Measurements from ENCODE around the gene FHOD3.

FHOD3 gene

DNA sequence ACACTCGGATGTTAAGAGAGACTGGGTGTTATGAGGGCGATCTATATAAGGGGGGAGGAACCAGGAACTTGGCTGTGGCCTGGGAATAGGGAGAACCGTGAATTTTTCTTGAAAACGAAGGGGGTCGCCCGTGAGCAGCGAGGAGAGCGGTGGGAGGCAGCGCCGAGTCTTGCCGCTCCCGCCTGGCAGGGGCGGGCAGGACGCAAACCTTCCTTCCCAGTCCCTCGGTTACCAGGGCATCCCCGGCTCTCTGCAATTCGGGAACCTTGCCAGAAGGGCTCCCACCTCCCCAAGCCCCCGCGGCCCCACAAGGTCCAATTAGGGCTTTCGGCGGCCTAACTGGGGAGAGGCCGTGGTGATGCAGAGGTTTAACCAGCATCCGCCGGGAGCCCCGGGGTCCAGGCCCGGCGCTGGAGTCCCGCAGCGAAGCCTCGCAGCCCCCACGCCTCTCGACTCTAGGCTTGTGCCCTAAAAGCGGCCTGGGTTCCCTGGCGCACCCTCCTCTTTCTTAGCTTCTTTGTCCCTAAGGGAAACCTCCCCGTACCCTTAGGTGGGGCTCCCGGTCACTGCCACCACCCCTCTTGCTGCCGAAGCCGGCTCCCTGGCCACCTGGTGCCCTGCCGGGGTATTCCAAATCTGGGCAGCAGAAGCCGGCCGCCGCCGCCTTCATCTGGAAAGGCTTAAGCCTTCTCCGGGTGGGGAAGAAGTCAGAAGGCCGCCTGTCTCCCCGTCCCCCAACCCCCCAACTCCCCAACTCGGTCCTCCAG lies 680 bp upstream of the FHOD3 start:
- no peak for DNase-seq

DNA sequence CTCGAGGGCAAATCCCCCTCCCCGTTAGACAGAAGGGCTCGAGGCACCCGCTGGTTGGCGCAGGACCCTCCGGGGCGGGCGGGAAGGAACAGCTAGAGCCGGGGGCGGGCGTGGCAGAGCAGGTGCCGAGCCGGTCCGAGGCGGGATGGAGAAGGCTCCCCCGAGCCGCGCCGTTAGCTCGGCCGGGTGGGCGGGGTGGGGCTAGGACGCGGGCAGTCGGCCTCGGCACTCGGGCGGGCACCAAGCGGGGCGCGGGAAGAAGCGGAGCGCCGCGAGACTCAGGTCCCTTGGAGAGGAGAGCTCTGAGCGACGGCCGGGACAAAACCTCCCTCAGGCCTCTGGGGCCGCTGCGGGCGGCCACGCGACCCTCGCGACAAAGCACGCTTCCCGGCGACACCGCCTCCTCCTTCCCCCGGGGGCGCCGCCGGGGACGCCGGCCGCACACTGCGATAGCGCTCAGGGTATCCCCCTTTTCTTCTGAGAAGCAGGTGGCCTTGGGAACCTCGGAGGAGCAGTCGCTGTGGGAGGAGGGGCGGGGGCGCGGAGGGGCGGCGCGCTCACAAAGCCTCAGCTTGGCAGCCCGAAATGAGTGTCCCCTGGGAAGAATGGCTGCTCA lies 721 bp downstream of the FHOD3 start:
- DNase-seq = no peak

DNA sequence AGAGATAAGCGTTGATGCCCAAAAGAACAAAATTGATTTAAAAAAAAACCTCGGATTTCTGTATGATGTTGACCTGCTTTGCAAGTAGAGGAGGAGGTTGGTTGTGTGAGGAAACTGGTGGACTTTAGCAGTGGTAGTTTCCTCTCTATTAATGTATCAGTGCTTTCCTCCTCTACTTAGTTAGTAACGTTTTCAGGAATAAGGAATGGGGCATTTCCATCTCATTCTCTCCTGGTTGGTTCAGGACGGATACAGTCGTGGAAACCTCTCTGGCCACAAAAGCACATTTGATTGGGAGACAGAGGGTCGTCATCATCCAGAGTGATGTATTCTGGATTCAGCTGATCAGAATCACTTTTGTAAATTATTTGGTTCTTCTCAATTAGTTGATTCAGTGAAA lies 1.5 kb downstream of the FHOD3 start:
- no peak for DNase-seq

DNA sequence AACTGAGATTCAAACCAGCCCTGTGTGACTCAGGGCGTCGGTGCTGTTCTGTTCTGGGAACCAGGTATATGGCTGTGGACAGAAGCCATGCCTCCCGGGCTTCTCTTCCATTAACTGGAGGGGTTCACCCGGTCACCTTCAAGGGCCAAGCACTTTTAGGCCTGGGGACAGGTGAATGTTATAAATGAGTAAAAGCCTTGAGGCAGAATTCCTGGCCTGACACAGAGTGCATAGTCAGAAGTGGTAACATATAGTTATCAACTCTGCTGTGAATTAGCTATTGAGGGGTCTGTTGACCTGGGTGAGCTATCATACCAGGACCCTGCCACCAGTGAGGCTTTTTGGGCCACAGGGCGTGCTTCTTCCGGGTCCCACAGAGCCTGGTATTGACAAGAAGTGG lies 2.7 kb downstream of the FHOD3 start:
- DNase-seq = no peak

DNA sequence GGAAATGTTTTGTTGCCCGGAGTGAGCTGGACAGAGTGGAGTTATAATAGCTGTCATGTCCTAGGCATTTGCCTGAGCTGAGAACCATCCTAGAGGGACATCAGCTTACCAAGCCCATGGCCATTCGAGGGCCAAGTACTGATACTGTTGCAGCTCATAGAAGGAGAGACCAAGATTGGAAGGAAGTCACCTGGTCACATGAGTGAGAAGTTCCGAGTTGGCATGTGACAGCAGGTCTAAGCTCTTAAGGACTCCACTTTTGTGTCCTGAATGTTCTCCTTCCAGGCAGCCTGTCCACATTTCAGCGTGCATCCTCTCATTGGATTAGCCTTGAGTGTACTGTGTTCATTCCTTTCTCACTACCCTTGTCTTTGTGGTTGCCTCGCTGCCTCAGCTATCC lies 4.4 kb downstream of the FHOD3 start:
- no peak for DNase-seq

DNA sequence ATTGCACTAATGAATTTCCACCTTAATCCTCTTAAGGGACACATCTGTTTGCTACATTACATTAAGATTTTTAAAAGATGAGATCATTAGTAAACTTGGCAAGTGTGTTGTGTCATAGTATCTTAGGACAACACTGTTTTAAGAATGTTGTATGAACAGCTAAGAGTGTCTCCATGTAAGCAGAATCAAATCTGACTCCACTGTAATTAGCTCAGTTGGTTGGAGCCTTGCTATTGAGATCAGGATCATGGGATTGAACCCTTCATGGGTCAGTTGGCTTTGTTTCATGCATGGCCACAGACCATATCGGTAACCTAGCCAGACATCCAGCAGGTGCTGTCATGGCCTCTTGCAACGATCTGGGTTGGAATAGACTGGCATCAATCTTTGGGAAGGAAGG lies 5.2 kb downstream of the FHOD3 start:
- DNase-seq = no peak

DNA sequence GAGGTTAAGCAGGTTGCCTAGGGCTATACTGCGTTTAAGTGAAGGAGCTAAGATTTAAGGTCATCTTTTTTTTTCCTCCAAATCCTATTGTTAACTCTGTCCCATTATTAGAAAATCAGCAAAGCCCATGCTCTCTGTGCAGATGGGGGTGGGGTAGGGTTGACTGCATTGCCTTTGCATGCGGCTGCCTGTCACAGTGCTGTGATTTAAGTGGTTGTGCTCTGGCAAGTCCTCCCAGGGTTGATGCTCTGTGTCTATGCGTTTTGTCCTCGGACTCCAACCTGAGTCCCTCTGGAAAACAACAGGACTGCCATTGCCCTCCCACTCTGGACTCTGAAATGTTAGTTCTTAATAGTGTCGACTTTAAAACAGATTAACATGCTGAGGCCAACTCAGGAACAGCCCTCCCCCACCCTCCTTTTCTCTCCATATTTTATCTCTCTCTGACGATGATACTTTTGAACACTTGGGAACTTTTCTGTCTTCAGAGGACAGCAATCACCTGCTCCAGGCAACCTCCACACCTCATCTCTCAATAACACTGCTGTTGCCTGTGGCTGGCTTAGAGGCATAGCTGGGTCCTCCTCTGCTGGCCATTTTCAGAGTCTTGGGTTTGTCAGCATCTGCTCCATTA lies 5.8 kb downstream of the FHOD3 start:
- DNase-seq = no peak

DNA sequence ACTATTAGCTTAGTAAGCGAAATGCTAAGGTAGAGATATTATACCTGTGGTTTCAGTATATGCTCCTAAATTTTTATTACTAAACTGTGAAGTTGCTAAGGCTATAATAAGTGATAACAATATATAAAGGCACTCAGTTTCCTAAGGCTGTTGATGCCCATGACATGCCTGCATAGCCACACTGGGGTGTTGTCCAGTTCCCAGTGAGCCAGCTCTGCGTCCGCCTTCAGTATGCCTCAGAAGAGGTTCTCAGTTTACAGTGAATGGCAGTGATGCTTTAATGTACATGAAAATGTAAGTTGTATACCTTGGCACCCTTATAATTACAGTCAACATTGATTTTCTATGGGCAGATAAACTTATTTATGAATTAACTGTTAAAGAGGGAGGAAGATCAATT lies 7.2 kb downstream of the FHOD3 start:
- DNase-seq = no peak

DNA sequence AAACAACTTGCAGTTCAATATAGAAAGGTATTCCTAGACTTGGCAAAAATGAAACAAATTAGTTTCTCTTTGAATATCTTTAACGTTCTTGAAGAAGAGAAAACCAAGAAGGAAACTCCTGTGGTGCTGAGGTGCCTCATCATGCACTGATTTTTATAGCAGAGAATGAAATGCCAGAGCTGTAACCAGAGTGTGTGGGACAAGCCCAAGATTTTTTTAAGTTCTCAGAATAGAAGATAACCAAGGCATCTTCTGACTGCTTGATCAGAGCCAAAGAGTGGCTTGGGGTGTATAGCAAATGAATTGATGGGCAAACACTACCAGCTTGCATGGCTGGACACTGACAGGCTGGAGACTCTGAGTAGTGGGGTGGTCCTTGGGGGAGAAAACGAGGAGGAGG lies 7.9 kb downstream of the FHOD3 start:
- DNase-seq = no peak

DNA sequence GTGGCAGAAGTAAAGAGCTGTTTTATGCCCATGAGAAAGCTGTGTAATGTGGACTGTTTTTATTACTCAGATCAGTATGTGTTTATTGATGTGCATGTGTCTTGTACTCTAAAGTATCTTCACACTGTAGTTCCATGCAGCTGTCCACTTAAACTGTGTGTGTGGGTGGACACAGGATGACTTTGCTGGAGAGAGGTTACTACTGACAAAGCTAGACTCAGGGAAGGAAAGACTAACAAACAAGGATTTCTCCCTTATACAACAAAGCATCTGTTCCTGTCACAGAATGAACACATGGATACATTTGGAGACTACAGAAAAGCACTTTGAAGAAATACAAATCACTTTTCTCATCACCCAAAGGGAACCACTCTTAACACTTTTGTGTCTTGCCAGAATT lies 10.0 kb downstream of the FHOD3 start:
- DNase-seq = no peak

DNA sequence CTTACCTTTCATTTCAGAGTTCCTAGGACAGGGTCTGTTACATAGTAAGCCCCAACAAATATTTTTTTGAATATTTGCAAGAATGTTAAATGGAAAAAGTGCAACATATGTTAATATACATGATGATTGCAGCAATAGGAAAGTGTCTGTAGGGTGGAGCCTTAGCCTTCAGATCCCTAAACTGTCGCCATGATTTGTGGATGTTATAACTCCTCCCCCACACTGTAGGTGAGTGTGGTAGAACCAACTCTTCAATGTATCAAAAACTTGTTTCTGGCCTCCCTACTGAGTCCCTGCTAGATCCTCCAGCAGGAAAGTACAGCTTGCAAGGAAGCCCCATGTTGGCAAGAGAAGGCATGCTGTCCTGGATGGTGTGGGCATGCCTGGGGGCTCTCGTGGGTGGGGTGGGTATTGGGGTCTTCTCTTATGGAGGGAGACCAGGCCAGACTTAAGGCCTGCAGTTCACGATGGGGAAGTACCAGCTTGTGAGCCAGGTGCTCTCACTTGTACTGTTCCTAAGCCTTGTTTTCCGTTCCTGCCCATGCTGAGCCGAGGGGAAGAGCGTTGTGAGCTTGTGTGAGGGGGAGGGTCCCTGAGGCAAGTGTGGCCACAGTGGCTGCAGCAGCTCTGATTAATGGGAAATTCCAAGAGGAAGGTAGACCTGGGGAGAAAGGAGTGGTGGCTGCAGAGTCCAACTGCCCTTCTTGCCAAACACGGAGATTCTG lies 11.4 kb downstream of the FHOD3 start:
- DNase-seq = no peak

DNA sequence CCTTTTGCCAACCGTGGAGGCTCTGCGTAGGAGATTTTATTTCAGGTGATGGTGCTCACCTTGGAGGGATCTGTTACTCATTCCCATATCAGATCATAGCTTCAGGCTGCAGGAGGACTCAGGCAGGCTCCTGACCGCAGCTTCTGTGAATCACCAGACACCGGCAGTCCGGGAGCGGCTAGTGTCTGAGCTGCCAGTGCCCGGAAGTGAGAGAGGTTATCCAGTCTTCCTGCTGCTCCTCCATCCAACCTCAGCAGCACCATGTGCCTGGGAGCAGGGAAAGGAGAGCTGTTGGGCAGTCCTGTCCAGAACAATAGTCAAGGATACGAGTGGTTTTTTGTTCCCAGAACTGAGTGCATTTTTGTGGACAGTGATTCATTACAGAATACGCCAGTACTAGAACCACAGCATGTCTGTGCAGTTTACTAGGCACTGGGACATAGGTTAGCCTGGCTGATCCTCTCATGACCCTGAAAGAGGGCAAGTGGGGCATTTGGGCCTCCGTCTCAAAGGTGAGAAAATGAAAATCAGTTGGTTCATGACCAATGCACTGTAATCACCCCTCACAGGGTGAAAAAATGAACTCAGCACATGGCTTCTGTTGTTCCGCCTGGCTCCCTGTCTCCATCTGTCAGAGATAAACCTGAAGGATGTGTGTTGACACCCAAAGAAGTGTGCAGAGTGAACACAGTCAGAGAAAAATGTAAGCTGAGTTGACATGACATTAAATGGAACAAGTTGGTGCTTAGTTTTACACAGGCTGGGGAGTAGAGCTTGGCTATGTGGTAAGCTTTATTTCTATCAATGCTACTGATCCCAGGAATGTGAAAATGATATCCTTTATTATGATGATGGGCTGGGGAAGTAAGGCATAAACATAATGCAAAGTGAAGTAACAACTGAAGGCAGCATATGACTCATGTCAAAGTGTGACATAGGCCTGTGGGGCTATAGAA lies 12.2 kb downstream of the FHOD3 start:
- no peak for DNase-seq

DNA sequence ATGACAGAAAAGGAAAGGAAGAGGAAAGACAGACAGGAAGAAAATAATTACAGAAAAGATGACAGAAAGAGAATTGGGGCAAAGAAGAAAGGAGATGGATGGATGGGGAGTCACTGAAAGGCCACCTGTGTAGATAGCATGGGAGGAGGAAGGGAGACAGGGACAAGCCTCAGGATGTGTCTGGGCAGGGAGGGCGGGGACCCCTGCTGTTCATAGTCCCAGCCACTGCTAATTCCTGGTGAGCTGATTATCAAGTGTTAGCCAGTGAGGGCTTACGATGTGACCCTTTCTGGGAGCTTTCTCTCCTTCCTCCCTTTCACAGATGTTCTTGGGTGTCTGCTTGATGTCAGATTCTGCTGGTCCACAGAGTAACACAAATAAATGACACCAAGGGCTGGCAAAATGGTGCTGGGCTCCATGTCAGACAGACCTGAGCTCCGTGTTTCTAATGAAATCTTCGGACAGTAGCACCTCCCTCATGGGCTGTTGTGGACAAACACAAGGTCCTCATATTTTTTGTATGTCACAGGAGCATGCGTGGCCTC lies 13.6 kb downstream of the FHOD3 start:
- no peak for DNase-seq

DNA sequence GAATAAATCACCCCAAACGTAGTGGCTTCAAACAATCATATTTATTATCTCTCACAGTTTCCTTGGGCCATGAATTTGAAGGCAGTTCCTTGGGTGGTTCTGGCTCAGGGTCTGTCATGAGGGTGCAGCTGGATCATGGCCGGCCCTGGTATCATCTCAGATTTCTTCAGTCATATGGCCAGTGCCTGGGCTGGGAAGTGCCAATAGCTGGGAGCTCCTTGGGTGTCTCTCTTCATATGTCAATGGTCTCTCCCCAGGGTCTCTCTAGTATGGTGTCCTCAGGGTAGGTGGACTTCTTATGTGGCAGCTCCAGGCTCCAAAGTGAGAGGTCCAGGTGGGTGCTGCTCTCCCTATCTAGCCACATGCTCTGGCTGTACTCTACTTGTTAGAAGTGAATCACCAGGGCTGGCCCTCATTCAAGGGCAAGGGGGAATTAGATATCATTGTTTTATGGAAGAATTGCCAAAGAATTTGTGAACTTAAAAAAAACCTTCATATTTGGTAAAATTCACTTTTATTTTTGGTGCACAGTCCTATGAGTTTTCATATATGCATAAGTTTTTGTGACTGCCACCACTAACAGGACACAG lies 15.4 kb downstream of the FHOD3 start:
- DNase-seq = no peak

DNA sequence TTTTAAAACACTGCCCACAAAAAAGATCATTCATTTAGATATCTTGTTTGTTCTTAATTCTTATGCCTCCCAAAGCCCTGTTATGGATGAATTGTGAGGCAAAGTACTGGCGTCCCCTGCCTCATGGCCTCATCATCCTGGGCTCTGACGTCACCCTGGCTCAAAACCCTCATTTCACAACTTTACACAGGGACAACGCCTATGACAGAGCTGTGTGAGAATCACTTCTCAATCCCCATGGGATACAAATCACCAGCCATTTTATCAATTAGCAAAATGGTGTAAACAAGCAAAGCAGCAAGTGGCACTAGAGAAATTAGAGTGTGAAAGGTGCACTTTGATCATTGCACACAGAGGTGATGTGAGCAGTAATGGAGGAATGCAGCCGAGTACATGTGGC lies 16.6 kb downstream of the FHOD3 start:
- no peak for DNase-seq

DNA sequence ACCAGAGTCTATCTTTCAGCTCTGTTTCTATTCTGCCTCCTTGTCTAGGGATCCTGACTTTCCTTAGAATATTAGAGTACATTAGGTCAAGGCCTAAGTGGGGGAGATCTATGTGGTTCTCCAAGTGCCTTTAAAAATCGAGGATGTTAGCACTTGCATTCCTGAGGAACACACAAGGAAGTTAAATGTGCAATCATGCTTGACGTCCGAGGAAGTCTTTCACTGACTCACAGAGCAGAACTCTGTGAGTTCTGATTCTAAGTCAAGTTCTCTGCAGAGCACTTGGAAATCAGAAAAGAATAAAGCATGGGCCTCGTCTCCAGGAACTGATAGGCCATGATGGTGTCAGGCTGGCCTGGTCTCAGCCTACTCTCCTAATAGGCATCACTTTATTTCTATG lies 17.2 kb downstream of the FHOD3 start:
- DNase-seq = no peak

DNA sequence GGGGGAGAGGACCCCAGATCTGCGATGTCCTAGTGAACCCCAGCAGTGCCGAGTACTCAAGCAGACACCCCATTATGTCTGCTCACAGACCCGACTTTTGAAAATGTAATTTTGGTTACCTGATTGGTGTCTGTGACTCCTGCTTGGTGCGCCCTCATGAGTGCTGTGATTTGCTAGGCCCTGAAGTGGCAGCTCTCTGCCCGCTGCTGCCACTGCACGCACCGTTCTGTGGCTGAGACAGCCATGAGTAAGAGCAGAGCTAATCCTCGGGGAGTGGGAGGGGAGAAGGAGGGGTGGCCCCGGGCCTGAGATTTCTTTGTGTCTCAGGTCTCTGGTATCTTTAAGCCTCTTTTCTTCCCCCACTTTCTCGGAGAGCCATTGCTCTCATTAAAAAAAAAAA lies 18.2 kb downstream of the FHOD3 start:
- DNase-seq = no peak

DNA sequence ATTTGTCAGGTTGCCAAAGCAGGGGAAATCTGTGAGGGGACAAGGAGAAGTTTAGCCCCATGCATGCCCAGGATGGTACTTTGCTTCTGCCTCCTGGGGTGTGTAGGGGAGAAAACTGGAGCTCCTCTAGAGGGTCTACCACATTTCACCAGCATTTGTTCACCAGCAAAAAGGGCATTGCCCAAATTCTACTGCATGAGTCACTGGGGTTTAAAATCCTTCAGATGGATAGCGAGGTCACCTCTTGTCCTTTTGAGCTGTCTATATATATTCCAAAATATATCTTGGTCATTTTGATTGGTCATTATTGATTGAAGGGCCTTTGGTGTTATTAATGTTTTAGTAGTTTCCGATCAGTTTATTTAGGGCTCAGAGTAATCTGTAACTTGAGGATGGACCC lies 18.7 kb downstream of the FHOD3 start:
- no peak for DNase-seq

DNA sequence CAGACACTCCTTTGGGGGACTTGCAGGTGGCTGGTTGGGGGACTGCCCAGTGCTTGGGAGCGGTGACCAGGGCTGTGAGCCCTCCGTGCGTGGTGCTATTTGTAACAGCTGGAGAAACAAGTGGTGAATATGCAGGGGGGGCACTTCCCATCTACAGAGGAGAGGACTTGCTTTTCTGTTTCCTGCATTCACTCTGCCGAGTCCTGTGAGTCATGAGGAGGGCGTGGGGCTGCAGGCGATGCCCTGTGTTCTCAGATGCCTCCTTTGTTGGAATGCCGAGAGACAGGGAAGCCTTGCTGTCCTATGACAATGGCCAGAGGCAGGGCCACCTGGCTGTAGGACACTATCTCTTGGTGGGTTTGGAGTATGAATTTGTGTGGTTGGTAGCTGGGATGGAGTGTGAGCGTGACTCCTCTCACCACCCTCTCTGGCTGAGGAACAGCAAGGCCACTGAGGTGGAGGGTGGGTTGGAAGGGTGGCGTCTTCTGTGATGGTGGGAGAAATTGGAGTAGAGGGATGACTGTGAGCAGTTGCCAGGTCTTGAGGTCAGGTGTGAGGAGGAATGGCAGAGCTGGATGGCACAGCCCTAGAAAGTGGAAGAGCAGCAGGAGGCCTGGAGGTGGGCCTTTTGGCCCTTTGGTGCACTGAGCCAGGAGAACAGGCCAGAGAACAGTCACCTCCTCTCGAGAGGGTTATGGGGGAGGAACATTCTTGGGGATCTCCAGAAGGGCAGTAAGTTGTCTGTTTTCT lies 24.3 kb downstream of the FHOD3 start:
- DNase-seq = no peak

DNA sequence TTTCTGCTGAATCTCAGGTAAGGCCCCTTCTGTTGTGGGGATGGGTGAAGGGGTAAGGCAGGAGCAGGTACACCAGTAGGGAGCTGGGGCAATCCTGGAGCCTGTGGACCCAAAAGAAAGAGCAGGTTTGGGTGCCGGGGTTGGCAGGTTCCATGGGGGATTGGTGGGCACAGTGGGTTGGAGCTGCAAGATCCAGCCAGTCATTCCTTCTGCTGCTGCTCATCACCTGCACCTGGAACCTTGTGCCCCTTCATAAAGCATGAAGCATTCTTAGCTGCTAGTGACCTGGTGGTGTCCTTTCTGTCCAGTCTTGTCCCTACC lies 24.9 kb downstream of the FHOD3 start:
- no peak for DNase-seq

DNA sequence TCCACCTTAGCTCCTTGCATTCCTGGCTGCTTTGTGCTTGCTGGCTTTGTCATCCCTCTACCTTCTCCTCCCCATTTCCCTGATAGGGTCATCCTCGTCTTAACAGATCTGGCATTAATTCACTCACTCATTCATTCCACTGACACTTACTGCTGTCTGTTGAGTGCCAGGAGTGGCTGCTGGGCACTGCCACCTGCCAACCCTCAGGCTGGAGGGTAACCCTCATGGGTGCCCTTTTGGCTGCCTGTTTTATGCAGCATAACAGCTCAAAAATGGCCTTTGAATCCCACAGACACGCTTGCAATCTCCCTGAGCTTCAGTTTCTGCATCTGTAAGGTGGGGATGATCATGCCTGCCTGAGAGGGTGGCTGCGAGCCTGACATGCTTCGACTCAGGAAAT lies 25.2 kb downstream of the FHOD3 start:
- DNase-seq = no peak

Data from activated naive CD4-positive, alpha-beta T cell (primary cell).